HepG2 (cell line): ENCODE data around the gene SLC9B2. TPM values are rescaled to one million over a fixed set of nuclear protein-coding genes. Genes with fewer than 3 reads are reported as not detected.

ENCODE experiments used
- KLF13 ChIP-seq: sonication (generic); formaldehyde crosslinking; IDR thresholded peaks from 2 replicates; pipeline ENCODE4 v1.4.0; 2020; ENCODE audit warnings: mild to moderate bottlenecking, missing genetic modification reagents
- MEF2D ChIP-seq: sonication (generic); formaldehyde crosslinking; IDR thresholded peaks from 2 replicates; pipeline ENCODE4 v1.5.1; 2020; ENCODE audit warnings: mild to moderate bottlenecking, missing genetic modification reagents
- RELA ChIP-seq: sonication (generic); formaldehyde crosslinking; IDR thresholded peaks from 2 replicates; pipeline ENCODE4 v1.4.0; 2020; ENCODE audit warnings: missing genetic modification reagents
- SOX13 ChIP-seq, 3 experiments: fragments of 450-650 bp in 1 of 3; sonication (generic) in 1 of 3; formaldehyde crosslinking in 1 of 3; IDR thresholded peaks in 2 of 3; conservative IDR thresholded peaks in 1 of 3; 2 replicates each; pipeline versions ENCODE4 v1.5.0 to v1.6.1; 2016 to 2020; ENCODE audit warnings: antibody characterized with exemption in 1 of 3, mild to moderate bottlenecking in 1 of 3, missing compliant biosample characterization in 1 of 3, missing genetic modification reagents in 1 of 3, moderate library complexity in 1 of 3
- ZNF33B ChIP-seq: sonication (generic); formaldehyde crosslinking; IDR thresholded peaks from 2 replicates; pipeline ENCODE4 v1.5.1; 2020; ENCODE audit warnings: mild to moderate bottlenecking, missing genetic modification reagents
- polyA plus RNA-seq, 8 experiments: library from polyadenylated mRNA; depleted of rRNA in 3 of 8; stranded (reverse) in 7 of 8; unstranded in 1 of 8; fragments of >200 nt; fragmentation: Illumina TruSeq in 4 of 8; extraction: Trizol in 4 of 8; gene quantifications; 2 replicates each; pipeline versions ENCODE4 v1.2.1 to v1.2.3, GENCODE V29; 2011 to 2016; ENCODE audit warnings: low read depth in 4 of 8, missing spikeins in 1 of 8, mixed read lengths in 1 of 8; ENCODE audit not compliant: insufficient read depth in 1 of 8
- total RNA-seq, 5 experiments: library from RNA; depleted of rRNA; stranded (reverse); fragments of >200 nt; fragmentation: Illumina TruSeq; extraction: Trizol; gene quantifications; 2 replicates each; pipeline ENCODE4 v1.2.3, GENCODE V29; 2016; ENCODE audit warnings: low read depth in 1 of 5
- TF ChIP-seq, protein P1 (sequence below), 2 experiments: IDR thresholded peaks; 2 replicates each; pipeline ENCODE4 v1.6.1; 2011 to 2012; ENCODE audit warnings: low read length in 2 of 2, borderline replicate concordance in 1 of 2, low read depth in 1 of 2, mild to moderate bottlenecking in 1 of 2, moderate library complexity in 1 of 2
- TF ChIP-seq, protein P2 (sequence below), 2 experiments: sonication (generic) in 1 of 2; formaldehyde crosslinking in 1 of 2; IDR thresholded peaks; 2 replicates each; pipeline versions ENCODE4 v1.5.1 to v1.6.1; 2011 to 2020; ENCODE audit warnings: borderline replicate concordance in 1 of 2, low read depth in 1 of 2, low read length in 1 of 2, mild to moderate bottlenecking in 1 of 2, missing genetic modification reagents in 1 of 2, moderate library complexity in 1 of 2

SLC9B2 gene
- total and polyA plus RNA-seq, 2 of the 13 experiments (the other 11 are each of a cell fraction or from before 2014, with no cell fraction given) = 23.5 to 38.5 TPM

DNA sequence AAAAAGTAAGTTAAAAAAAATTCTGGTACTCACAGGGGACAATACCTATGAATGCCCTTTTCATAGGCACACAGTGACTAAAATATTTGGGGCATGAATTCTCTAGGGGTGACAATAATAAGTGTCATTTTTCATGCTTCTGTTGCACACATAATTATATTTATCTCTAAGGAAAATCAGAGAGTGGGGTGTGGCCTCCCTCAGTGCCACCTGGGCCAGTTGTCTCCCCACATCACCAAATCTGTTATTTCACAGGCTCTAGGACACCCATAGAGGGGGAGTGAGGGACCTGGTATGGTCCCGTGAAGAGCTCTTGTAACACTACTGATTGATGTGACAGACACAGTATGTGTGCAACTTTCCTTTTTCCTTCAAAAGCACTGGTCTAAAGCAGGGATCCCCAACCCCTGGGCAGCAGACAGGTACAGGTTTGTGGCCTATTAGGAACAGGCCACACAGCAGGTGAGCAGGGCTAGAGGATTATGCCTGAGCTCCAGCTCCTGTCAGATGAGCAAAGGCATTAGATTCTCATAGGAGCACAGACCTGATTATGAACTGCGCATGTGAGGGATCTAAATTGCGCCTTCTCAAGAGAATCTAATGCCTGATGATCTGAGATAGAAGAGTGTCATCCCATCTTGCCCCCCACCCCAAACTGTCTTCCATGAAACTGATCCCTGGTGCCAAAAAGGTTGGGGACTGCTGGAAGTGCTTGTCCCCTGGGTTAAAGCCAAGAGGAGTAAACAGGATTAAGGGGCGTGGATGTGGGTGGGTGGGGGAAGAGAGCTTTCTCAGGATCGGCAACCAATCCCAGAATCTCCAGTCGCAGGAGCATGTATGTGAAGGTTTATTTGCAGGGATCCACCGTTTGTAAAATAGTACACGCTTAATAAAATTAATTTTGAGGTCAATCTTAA lies 57.9 kb downstream of the SLC9B2 start (continued):
- TF ChIP-seq, protein P1, sequence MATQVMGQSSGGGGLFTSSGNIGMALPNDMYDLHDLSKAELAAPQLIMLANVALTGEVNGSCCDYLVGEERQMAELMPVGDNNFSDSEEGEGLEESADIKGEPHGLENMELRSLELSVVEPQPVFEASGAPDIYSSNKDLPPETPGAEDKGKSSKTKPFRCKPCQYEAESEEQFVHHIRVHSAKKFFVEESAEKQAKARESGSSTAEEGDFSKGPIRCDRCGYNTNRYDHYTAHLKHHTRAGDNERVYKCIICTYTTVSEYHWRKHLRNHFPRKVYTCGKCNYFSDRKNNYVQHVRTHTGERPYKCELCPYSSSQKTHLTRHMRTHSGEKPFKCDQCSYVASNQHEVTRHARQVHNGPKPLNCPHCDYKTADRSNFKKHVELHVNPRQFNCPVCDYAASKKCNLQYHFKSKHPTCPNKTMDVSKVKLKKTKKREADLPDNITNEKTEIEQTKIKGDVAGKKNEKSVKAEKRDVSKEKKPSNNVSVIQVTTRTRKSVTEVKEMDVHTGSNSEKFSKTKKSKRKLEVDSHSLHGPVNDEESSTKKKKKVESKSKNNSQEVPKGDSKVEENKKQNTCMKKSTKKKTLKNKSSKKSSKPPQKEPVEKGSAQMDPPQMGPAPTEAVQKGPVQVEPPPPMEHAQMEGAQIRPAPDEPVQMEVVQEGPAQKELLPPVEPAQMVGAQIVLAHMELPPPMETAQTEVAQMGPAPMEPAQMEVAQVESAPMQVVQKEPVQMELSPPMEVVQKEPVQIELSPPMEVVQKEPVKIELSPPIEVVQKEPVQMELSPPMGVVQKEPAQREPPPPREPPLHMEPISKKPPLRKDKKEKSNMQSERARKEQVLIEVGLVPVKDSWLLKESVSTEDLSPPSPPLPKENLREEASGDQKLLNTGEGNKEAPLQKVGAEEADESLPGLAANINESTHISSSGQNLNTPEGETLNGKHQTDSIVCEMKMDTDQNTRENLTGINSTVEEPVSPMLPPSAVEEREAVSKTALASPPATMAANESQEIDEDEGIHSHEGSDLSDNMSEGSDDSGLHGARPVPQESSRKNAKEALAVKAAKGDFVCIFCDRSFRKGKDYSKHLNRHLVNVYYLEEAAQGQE (IDR thresholded peaks at IDR 0.05; ENCODE audit: borderline replicate concordance in 1 of 2, low read depth in 1 of 2, low read length in 2 of 2) = no peak
- TF ChIP-seq ZNF33B (no peak), SOX13 (IDR thresholded peaks at IDR 0.05) (no peak), SOX13 (CRISPR knock-in tag; conservative IDR thresholded peaks at IDR 0.05 in 1 of 2, IDR thresholded peaks at IDR 0.05 in 1 of 2) (no peak), MEF2D (CRISPR knock-in tag) (peak; percentile 14; the same call in 1 of the 2 replicates), RELA (CRISPR knock-in tag) (no peak), KLF13 (no peak)
- TF ChIP-seq, protein P2, sequence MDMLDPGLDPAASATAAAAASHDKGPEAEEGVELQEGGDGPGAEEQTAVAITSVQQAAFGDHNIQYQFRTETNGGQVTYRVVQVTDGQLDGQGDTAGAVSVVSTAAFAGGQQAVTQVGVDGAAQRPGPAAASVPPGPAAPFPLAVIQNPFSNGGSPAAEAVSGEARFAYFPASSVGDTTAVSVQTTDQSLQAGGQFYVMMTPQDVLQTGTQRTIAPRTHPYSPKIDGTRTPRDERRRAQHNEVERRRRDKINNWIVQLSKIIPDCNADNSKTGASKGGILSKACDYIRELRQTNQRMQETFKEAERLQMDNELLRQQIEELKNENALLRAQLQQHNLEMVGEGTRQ (IDR thresholded peaks at IDR 0.05; ENCODE audit: low read depth, low read length) = no peak
- TF ChIP-seq, protein P2 (CRISPR knock-in tag; IDR thresholded peaks at IDR 0.05; ENCODE audit: borderline replicate concordance) = 0 out of 2 replicates have a peak, but pooled peaks have one; percentile 23
